Subcutaneous adipose tissue (tissue), 4 donors: ENCODE data around the gene SOX10. TPM values are rescaled to one million over a fixed set of nuclear protein-coding genes. Genes with fewer than 3 reads are reported as not detected.

Experiments
- total RNA-seq, 4 donors: library from RNA; depleted of rRNA; stranded (reverse); fragments of >200 nt; gene quantifications; one replicate each; pipeline ENCODE4 v1.1.0, GENCODE V29; 2016
- TF ChIP-seq, protein P1 (sequence below): fragments of 450-650 bp; IDR thresholded peaks from one replicate; pipeline ENCODE4 v1.5.1; 2016; ENCODE audit warnings: low read depth, mild to moderate bottlenecking, control low read depth, antibody characterized with exemption, moderate library complexity

SOX10 gene
- total RNA-seq, 4 donors from 2014 or later = 0.19 TPM; not detected in 3

DNA sequence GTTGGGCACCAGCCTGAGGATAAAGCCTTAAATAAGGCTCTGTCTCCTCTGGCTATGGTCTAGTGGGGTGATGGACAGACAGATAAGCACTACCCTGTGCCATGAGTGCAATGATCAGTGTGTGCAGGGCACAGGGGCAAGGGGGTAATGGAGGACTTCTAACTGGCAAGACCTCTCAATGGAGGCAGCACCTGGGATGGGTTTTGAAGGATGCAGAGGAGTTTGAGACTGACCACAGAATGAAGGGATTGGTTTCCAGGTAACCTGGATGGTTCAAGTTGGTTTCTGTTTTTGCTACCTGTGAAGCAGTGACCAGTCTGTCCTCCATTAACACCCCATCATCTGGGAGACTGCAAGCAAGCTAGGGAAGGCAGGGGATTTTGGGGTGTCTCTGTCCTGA, 45.0 kb upstream of the SOX10 start:
- TF ChIP-seq, protein P1, sequence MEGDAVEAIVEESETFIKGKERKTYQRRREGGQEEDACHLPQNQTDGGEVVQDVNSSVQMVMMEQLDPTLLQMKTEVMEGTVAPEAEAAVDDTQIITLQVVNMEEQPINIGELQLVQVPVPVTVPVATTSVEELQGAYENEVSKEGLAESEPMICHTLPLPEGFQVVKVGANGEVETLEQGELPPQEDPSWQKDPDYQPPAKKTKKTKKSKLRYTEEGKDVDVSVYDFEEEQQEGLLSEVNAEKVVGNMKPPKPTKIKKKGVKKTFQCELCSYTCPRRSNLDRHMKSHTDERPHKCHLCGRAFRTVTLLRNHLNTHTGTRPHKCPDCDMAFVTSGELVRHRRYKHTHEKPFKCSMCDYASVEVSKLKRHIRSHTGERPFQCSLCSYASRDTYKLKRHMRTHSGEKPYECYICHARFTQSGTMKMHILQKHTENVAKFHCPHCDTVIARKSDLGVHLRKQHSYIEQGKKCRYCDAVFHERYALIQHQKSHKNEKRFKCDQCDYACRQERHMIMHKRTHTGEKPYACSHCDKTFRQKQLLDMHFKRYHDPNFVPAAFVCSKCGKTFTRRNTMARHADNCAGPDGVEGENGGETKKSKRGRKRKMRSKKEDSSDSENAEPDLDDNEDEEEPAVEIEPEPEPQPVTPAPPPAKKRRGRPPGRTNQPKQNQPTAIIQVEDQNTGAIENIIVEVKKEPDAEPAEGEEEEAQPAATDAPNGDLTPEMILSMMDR = no peak

DNA sequence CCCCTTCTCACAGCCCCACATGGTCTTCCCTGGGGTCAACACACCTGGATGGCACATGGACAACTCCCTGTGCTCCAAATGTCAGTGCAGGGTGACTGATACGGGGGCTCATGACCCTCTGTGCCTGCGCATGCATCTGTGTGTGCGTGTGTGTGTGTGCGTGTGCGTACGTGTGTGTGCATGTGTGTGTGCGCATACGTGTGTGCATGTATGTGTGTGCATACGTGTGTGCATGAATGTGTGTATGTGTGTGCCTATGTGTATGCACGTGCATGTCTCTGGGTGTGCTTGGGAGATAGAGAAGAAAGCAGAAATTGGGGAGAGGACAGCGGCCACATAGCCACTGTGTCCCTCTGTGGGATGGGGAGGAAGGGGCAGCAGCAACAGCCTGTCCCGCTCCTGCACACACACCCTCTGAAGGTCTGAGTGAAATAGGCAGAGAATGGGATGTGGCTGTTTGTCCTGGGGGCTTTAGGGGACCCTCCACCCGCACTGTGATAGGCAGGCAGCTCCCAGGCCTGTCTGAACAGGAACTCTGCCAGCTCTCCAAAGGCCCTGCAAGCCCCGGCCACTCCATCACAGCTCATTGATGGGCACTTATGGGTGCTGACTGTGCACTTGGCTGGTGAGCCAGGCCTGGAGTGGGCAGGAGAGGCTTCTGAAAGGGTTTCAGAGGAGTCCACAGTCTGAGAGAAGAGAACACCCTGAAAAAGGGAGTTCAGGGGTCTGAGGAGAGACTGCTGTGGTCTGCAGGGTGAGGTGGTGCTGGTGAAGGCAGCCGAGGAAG, 44.2 kb upstream of the SOX10 start:
- TF ChIP-seq, protein P1 = no peak

DNA sequence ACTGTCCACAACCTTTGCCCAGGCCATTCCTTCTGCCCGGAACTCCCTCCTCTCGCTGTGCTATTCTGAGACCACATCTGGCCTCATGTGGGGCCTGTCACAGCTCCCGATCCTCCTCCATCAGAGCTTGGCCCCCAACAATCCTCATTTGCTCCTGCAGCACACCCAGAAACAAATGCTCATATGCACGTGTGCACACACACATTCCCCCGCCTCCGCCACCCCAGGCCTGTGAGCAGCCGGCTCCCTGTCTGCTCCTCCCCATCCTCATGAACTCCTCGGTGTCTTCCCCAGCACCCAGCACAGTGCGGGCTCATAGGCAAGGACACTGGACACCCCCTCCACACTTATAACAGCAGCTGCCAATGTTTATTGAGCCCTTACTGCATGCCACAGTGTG, 43.1 kb upstream of the SOX10 start:
- TF ChIP-seq, protein P1 = no peak

DNA sequence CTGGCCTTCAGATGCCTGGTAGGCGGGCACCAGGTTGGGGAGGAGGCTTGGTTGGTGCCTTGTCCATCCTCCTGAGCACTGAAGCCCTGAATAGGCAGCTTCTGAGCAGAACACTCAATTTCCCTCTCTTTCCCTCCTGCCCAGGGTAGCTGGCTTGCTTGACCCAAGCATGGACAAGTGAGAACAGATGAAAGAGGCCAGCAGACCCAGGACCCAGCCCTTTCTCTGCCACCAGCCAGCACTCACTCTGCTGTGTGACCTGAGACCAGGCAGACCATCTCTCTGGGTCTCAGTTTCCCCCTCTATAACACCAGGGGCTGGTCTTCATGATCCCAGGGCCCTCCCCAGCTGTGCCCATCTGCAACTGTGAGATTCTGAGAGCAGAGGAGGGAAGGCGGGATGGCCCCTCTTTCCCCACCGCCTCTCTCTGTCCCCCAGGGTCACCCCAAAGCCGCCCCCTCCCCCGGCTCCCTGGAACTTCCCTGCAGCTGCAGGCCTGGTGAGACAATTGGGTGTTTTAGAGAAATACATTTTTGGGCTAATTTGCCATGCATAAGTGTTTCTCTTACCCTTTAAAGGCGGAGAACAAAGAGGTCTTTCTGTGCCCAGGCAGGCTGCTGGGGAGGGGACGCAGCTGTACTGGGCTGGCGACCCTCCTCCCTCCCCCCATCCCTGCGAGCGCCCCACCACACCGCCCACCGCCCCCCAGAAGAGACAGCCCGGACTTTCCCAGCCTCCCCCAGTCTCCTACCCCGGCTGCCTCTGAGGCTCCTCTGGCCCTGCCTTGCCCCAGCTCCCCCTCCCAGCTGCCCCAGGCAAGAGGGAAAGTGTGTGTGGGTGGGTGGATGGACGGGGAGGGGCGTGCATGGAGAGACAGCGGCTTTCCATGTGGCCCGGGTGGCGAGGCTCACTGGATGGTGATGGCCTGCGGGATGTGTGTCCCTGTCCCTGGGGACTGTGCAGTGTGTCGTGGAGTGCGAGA, 42.1 kb upstream of the SOX10 start:
- TF ChIP-seq, protein P1 = no peak

DNA sequence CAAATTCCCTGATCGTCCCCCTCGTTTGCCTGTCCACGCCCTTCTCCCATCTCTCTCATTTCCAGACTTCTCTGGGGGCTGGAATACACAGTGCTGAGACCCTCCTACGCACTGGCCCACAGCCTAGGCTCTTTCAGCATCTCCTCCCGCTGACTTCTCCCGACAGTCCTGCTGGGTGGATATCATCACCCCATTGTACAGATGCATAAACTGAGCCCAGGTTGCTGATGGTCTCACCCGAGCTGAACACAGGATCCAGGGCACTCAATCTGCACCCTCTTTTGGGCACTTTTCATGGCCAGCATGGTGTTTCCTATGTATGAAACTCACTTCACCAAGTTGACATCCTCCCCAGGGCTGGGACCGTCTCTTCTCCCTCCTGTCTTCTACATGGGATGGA, 41.2 kb upstream of the SOX10 start:
- TF ChIP-seq, protein P1 = no peak

DNA sequence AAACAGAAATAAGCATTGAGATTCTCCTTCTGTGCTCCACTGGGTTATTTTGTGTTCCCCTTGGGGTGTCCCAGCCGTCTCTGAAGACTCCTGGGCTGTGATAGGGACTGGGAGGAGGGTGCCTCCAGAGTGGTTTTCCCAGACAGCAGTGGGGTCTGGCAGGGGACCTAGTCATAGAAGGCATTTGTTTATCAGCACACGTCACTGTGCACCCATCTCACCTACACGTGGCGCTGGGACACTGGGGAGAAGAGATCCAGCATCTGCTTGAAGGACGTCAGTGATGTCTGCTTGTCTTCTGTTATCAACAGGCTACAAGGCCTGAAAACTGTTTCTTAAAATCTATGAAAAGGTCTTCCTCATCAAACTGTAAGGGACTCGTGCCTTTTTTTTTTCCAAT, 38.7 kb upstream of the SOX10 start:
- TF ChIP-seq, protein P1 = no peak

DNA sequence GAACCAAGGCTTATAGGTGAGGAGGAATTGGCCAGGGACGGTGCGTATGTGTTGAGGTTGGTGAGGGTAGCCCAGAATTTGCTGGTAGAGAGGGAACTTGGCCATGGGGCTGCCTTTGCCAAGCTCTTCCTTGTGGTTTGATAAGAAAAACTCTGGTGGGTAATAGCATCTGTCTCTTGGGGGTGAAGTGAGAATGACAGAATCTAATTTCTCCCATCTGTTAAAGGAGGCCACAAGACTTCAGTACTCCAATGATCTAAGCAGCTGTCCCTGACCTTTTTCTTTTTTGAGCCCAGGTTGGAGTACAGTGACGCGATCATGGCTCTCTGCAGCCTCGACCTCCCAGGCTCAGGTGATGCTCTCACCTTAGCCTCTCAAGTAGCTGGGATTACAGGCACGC, 36.9 kb upstream of the SOX10 start:
- TF ChIP-seq, protein P1 = no peak
